Measurements from ENCODE around the gene CCDC171.

GRCh38 chr9:15736569-15736968 lies 183.7 kb downstream of the CCDC171 start:
- no peak for TF ChIP-seq FOXP2 (optimal IDR thresholded peaks at IDR 0.05; ENCODE audit: control extremely low read depth, extremely low read length, insufficient read depth)
- no peak for TF ChIP-seq POLR2AphosphoS5 (IDR thresholded peaks at IDR 0.05; ENCODE audit: borderline replicate concordance, low read depth, low read length)

Data from SK-N-MC (cell line).